Hippocampal formation (tissue), 2 donors: ENCODE data around the gene PTPRN2.
"Not testable (repeated sequence)": the region's sequence is repeated elsewhere in the genome, so short reads cannot be mapped to it uniquely, and the experiment has no call there.

Experiments used
- DNase-seq, 2 donors: peaks; one replicate each; lab custom pipeline; 2025; lab: John Stamatoyannopoulos, UW

PTPRN2 gene

DNA sequence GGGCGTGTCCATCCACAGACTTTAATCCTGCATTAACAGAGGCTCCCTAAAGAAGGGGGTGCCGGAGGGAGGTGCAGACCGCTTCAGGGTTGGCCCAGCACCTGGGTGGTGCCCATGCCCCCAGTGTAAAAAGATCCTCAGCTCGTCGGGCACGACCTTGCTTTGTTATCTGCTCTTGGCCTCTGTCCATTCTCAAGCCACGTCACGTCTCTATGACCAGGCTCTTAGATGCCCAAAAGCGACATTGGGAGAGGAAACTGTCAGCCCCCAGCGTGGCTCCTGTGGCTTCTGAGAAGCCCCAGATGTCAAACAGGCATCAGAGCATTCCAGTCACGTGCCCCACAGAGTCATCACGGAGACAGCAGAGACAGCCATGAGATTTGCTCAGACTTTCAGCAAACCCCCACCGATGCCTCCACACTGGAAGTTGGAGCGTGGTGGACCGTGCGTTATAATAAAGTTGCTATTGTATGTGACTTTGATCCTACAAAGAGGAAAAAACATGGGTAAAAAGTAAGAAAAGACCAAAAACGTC is 55.5 kb downstream of the PTPRN2 start:
- no peak for DNase-seq

DNA sequence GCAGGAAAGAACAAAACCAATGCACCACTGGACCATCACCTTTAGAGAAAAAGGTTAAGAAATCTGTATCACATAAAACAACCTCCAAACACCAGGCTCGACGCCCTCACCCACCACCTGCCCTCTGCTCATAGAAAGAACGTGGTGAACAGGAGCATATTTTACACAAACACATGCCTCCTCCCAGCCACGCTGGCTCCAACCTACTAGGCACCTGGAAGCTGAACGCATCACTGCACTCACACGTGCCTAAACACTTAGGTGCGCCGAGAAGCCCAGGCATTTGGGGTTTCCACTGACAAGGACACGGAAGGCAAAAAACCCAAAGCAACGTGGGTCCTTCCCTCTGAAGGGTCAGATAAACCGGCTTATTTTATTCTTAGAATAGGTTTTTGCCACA is 56.0 kb downstream of the PTPRN2 start:
- no peak for DNase-seq

- DNase-seq: no peak
Measured at GRCh38 chr7:158530800-158531609, 56.6 kb downstream of the PTPRN2 start.

DNA sequence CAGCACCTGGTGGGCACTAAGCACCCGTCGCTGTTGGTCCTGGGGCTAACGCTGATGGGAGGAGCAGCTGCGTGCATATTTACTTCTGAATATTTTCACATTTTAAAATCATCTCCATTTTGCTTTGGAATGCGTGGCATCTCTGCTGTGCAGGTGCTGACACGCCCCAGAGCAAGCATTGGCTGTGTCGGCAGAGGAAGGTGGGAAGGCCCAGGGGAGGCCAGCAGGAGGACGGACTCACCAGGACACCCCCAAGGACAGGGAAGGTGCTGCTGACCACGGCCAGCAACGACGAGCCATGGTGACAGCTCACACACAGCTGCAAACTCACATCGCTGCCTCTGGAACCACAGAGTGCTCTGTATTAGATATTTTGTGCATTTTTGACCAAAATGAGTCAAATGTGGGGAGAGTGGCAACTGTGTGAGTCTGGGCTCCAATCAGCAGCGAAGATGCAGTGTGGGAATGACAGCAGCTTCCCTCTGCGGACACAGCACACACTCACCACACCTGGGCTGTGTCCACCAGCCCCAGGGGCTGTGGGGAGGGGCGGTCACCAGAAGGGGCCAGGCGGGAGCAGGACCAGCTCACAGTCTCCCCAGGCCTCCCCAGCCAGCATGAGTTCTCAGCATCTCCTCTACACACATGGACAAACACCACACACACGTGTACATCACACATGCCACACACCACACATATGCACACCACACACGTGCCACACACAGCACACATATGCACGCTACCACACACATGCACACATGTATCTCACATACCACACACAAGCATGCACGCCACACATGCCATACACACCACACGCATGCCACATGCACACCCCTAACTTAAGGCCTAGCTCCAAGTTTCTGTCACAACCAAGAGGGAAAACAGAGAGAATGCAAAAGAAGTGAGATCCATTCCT is 58.2 kb downstream of the PTPRN2 start:
- no peak for DNase-seq

DNA sequence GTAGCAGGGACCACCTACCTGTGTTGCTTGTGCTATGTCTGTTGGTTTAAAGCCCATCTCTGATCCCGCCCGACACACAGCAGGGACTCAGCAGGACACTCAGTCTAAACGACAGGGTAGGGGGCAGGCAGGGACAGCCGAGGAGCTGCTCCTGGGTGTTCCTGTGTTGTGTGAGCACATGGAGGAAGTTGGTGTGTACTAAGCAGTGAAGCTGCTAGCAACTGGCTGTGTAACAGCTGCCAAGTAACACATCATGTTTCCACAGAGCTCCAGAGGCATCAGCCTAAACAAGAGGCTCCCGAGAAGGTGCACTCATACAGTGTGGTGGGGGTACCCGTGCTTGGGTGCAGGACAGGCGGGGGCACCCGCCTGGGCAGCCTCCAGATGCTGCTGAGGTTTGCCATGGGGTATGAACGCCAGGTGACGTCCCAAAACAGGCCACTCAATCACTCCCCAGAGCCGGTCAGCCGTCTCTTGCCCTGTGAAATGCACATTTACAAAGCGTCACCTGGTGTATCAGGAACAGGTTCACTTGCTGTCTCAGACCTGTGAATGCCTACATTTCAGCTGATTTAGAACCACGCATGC is 59.6 kb downstream of the PTPRN2 start:
- no peak for DNase-seq

DNA sequence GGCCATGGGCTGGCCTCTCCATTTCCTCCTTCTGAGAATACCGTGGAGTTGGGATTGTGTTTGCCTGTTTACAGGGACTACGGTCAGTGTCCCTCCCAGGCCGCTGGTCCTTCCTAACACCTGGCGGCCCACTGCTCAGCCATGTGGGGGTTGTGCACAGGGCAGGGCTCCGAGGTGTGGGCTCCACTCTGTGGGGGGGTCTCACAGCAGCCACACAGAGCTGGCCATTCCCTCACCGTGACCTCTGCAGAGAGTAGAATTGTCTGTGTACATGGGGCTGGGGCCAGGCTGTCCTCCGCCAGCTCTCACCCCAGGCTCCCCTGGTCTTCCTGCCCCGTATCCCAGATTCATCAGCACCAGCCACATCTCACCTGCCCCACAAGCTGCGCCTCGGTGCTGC is 60.1 kb downstream of the PTPRN2 start:
- DNase-seq: no peak

DNA sequence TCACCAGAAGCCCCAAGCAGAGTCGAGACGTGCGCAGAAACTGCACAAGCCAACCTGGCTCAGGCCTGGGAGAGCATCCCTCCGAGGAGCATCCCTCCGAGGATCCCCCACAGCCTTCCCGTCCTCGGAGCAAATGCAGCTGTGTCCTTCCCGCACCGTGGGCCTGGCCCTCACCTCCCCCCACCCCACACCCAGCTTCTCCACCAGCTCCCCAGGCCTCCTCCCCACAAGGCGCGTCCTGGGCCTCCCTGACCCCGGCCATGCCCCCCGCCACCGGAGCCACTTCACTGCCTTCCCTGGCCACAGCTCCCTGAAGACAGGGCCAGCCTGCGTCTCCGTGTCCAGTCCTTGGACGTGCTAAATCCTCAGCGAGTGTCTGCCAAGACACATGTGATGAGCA is 60.6 kb downstream of the PTPRN2 start:
- no peak for DNase-seq

- no peak for DNase-seq
Measured at GRCh38 chr7:158526531-158526930, 61.1 kb downstream of the PTPRN2 start.

GRCh38 chr7:158525648-158526484 is 61.8 kb downstream of the PTPRN2 start:
- no peak for DNase-seq

GRCh38 chr7:158524749-158525635 is 62.6 kb downstream of the PTPRN2 start:
- DNase-seq: no peak

DNA sequence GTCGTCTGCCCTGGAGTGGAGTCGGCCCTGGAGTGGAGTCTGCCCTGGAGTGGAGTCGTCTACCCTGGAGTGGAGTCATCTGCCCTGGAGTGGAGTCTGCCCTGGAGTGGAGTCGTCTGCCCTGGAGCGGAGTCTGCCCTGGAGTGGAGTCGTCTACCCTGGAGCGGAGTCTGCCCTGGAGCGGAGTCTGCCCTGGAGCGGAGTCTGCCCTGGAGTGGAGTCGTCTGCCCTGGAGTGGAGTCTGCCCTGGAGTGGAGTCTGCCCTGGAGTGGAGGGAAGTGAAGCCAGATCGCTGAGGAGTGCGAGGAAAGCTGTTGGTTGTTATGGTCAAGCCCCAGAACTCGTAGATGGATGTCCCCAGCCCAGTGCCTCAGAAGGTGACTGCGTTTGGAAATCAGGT is 63.3 kb downstream of the PTPRN2 start:
- not testable (repeated sequence) for DNase-seq

GRCh38 chr7:158523877-158524276 is 63.7 kb downstream of the PTPRN2 start:
- DNase-seq: not testable (repeated sequence)

DNA sequence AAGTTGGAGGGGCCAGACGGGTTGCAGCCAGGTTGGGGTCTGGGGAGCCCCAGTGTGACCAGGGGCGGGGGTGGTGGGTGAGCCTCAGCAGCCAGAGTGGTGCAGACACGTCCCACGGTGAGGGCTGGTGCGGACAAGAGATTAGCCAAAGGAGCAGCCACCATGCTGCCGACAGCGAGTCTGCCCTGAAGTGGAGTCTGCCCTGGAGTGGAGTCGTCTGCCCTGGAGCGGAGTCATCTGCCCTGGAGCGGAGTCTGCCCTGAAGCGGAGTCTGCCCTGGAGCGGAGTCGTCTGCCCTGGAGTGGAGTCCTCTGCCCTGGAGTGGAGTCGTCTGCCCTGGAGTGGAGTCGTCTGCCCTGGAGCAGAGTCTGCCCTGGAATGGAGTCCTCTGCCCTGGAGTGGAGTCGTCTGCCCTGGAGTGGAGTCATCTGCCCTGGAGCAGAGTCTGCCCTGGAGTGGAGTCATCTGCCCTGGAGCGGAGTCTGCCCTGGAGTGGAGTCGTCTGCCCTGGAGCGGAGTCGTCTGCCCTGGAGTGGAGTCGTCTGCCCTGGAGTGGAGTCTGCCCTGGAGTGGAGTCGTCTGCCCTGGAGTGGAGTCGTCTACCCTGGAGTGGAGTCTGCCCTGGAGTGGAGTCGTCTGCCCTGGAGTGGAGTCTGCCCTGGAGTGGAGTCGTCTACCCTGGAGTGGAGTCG is 64.3 kb downstream of the PTPRN2 start:
- DNase-seq: not testable (repeated sequence)

- not testable (repeated sequence) for DNase-seq
Measured at GRCh38 chr7:158521795-158522194, 65.8 kb downstream of the PTPRN2 start.

- DNase-seq: no peak
Measured at GRCh38 chr7:158520825-158521224, 66.8 kb downstream of the PTPRN2 start.

- DNase-seq: no peak
Measured at GRCh38 chr7:158519633-158520174, 67.9 kb downstream of the PTPRN2 start.

GRCh38 chr7:158518980-158519632 is 68.5 kb downstream of the PTPRN2 start:
- DNase-seq: no peak

- no peak for DNase-seq
Measured at GRCh38 chr7:158517571-158517970, 70.1 kb downstream of the PTPRN2 start.

DNA sequence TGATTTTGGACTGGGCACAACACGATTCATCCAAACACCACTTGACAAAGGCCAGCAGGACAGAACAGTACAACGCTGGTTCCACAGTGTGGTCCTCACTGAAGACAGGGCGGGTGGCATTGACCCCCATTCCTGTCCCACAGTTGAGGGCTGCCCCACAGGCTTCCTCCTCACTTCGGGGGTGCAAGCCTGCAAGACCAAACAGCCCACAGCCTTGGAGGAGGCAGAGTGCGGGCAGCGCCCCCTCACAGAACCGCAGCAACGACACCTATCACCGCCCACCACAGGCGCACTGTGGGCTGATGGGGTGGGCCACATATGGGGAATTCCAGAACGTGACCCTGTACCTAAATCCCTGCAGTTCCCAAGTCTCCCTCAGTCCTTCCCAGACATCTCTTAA is 70.6 kb downstream of the PTPRN2 start:
- DNase-seq: no peak
